IMR-90 (cell line): ENCODE data around the gene ATP6V1E1. TPM values are rescaled to one million over a fixed set of nuclear protein-coding genes. Genes with fewer than 3 reads are reported as not detected.

Source experiments
- ATAC-seq: fragments of 200-7000 bp; cut with Tn5 transposase; 2 replicates; pipeline ENCODE4 v1.9.1; 2020; ENCODE audit warnings: low read depth, mild to moderate bottlenecking, moderate library complexity
- BruUV-seq: library from RNA; stranded (reverse); fragments of 400-500 nt; replicated peaks from 2 replicates; lab custom pipeline; 2021; lab: Mats Ljungman, UMichigan
- CTCF ChIA-PET: fragments of 300-600 bp; formaldehyde crosslinking; extraction: SDS; loops from one replicate; lab custom pipeline; 2021; ENCODE audit warnings: antibody characterized with exemption; lab: Yijun Ruan, JAX
- POLR2A ChIA-PET: fragments of 300-600 bp; sonication (Branson Sonifier 250); formaldehyde crosslinking; loops from one replicate; lab custom pipeline; 2022; ENCODE audit warnings: antibody characterized with exemption; ENCODE audit not compliant: unreplicated experiment; lab: Charles Lee
- DNase-seq: peaks from one replicate; pipeline ENCODE4 v3.0.0; 2013
- H2AFZ ChIP-seq: replicated peaks from 2 replicates; pipeline ENCODE3; 2013; ENCODE audit warnings: low read length, mild to moderate bottlenecking; ENCODE audit not compliant: poor library complexity
- H2AK5ac ChIP-seq: 2 replicates; pipeline ENCODE4 v1.6.1; 2013; ENCODE audit warnings: low read depth, low read length, inconsistent platforms
- H2AK9ac ChIP-seq: replicated peaks from 2 replicates; pipeline ENCODE3; 2013; ENCODE audit warnings: mild to moderate bottlenecking, low read depth, low read length, moderate library complexity; ENCODE audit not compliant: poor library complexity
- H2BK120ac ChIP-seq: 2 replicates; pipeline ENCODE4 v1.6.1; 2013; ENCODE audit warnings: low read depth, low read length, inconsistent platforms
- H2BK15ac ChIP-seq: 3 replicates; pipeline ENCODE4 v1.6.1; 2013; ENCODE audit warnings: low read depth, low read length, inconsistent platforms
- H2BK20ac ChIP-seq: 2 replicates; pipeline ENCODE4 v1.6.1; 2013; ENCODE audit warnings: low read depth, mild to moderate bottlenecking, inconsistent platforms, low read length, moderate library complexity
- H2BK5ac ChIP-seq: 2 replicates; pipeline ENCODE4 v1.6.1; 2013; ENCODE audit warnings: mild to moderate bottlenecking, low read depth, low read length, inconsistent platforms; ENCODE audit not compliant: poor library complexity, severe bottlenecking
- H3K14ac ChIP-seq: replicated peaks from 2 replicates; pipeline ENCODE4 v1.6.1; 2013; ENCODE audit warnings: low read depth, low read length, inconsistent platforms
- H3K18ac ChIP-seq: 2 replicates; pipeline ENCODE4 v1.6.1; 2013; ENCODE audit warnings: low read depth, low read length, control low read depth
- H3K23ac ChIP-seq: 2 replicates; pipeline ENCODE4 v1.6.1; 2013; ENCODE audit warnings: low read depth, low read length, inconsistent platforms
- H3K27ac ChIP-seq: 2 replicates; pipeline ENCODE4 v1.5.1; 2013; ENCODE audit warnings: mild to moderate bottlenecking, control low read depth, low read length; ENCODE audit not compliant: insufficient read depth
- H3K27me3 ChIP-seq: 2 replicates; pipeline ENCODE4 v1.6.1; 2013; ENCODE audit warnings: low read length; ENCODE audit not compliant: control insufficient read depth, insufficient read depth
- H3K36me3 ChIP-seq: 2 replicates; pipeline ENCODE4 v1.6.1; 2013; ENCODE audit warnings: low read length, mixed read lengths; ENCODE audit not compliant: control insufficient read depth, insufficient read depth
- H3K4ac ChIP-seq: 2 replicates; pipeline ENCODE4 v1.6.1; 2013; ENCODE audit warnings: low read depth, low read length, inconsistent platforms
- H3K4me1 ChIP-seq: 2 replicates; pipeline ENCODE4 v1.6.1; 2013; ENCODE audit warnings: low read length, mixed read lengths; ENCODE audit not compliant: control insufficient read depth, insufficient read depth
- H3K4me2 ChIP-seq: 2 replicates; pipeline ENCODE4 v1.6.1; 2013; ENCODE audit warnings: low read depth, mild to moderate bottlenecking, control low read depth, low read length, moderate library complexity
- H3K4me3 ChIP-seq: 2 replicates; pipeline ENCODE4 v1.5.1; 2013; ENCODE audit warnings: low read depth, mild to moderate bottlenecking, control low read depth, low read length, moderate library complexity; ENCODE audit not compliant: insufficient read depth
- H3K56ac ChIP-seq: 2 replicates; pipeline ENCODE4 v1.6.1; 2013; ENCODE audit warnings: low read length, inconsistent platforms; ENCODE audit not compliant: insufficient read depth; ENCODE audit errors: extremely low read depth
- H3K79me1 ChIP-seq, 2 experiments: 2 replicates each; pipeline ENCODE4 v1.6.1; 2013; ENCODE audit warnings: low read length in 2 of 2, inconsistent platforms in 1 of 2, low read depth in 1 of 2
- H3K9ac ChIP-seq: 2 replicates; pipeline ENCODE4 v1.6.1; 2013; ENCODE audit warnings: low read depth, low read length, control low read depth
- H3K9me1 ChIP-seq: 2 replicates; pipeline ENCODE4 v1.6.1; 2013; ENCODE audit warnings: low read length, inconsistent platforms; ENCODE audit not compliant: insufficient read depth
- H3K9me3 ChIP-seq: 2 replicates; pipeline ENCODE4 v1.6.1; 2013; ENCODE audit warnings: low read length; ENCODE audit not compliant: control insufficient read depth, insufficient read depth
- H4K20me1 ChIP-seq: 2 replicates; pipeline ENCODE4 v1.6.1; 2013; ENCODE audit warnings: low read length, inconsistent platforms; ENCODE audit not compliant: insufficient read depth
- H4K5ac ChIP-seq: 2 replicates; pipeline ENCODE4 v1.6.1; 2013; ENCODE audit warnings: mild to moderate bottlenecking, low read depth, low read length, control low read depth
- H4K8ac ChIP-seq, 2 experiments: 2 replicates each; pipeline ENCODE4 v1.6.1; 2013; ENCODE audit warnings: low read depth in 2 of 2, low read length in 2 of 2, control low read depth in 1 of 2, inconsistent platforms in 1 of 2
- H4K91ac ChIP-seq: 2 replicates; pipeline ENCODE4 v1.6.1; 2013; ENCODE audit warnings: low read depth, low read length, inconsistent platforms; ENCODE audit not compliant: insufficient read depth
- BHLHE40 ChIP-seq: fragments of 150-350 bp; IDR thresholded peaks from 2 replicates; pipeline ENCODE4 v1.6.1; 2016; ENCODE audit warnings: mild to moderate bottlenecking, low read depth, low read length
- CEBPB ChIP-seq: IDR thresholded peaks from 2 replicates; pipeline ENCODE4 v1.6.1; 2012; ENCODE audit warnings: low read depth, low read length, improper control_type of control experiment
- CHD1 ChIP-seq: IDR thresholded peaks from 2 replicates; pipeline ENCODE4 v1.6.1; 2012; ENCODE audit warnings: low read depth, low read length, improper control_type of control experiment
- FOS ChIP-seq: fragments of 150-350 bp; IDR thresholded peaks from 2 replicates; pipeline ENCODE4 v1.6.1; 2016; ENCODE audit warnings: low read depth, low read length
- MAFK ChIP-seq: IDR thresholded peaks from 2 replicates; pipeline ENCODE4 v1.6.1; 2012; ENCODE audit warnings: low read depth, low read length, improper control_type of control experiment
- MAZ ChIP-seq: IDR thresholded peaks from 2 replicates; pipeline ENCODE4 v1.6.1; 2012; ENCODE audit warnings: low read depth, mild to moderate bottlenecking, low read length, improper control_type of control experiment, moderate library complexity, borderline replicate concordance
- MXI1 ChIP-seq: IDR thresholded peaks from 2 replicates; pipeline ENCODE4 v1.6.1; 2012; ENCODE audit warnings: low read depth, mild to moderate bottlenecking, low read length, moderate library complexity, borderline replicate concordance
- NFE2L2 ChIP-seq: fragments of 150-350 bp; IDR thresholded peaks from 2 replicates; pipeline ENCODE4 v1.6.1; 2016; ENCODE audit warnings: low read depth, mild to moderate bottlenecking, low read length
- POLR2A ChIP-seq: IDR thresholded peaks from 2 replicates; pipeline ENCODE4 v1.6.1; 2012; ENCODE audit warnings: mild to moderate bottlenecking, low read depth, low read length
- RAD21 ChIP-seq: IDR thresholded peaks from 2 replicates; pipeline ENCODE4 v1.6.1; 2012; ENCODE audit warnings: low read length, improper control_type of control experiment
- RCOR1 ChIP-seq: IDR thresholded peaks from 2 replicates; pipeline ENCODE4 v1.6.1; 2012; ENCODE audit warnings: mild to moderate bottlenecking, low read length, improper control_type of control experiment; ENCODE audit not compliant: insufficient replicate concordance
- RFX5 ChIP-seq: IDR thresholded peaks from 2 replicates; pipeline ENCODE4 v1.8.0; 2012; ENCODE audit warnings: low read depth, mild to moderate bottlenecking, low read length, moderate library complexity
- SMC3 ChIP-seq: fragments of 150-350 bp; IDR thresholded peaks from 2 replicates; pipeline ENCODE4 v1.6.1; 2016; ENCODE audit warnings: low read depth, mild to moderate bottlenecking, antibody characterized with exemption, low read length, moderate library complexity
- WGBS, 2 experiments: methylation state at CpG; one replicate each; pipeline versions ENCODE4 v1.1.5 to v1.1.7; 2013; ENCODE audit warnings: missing lambda C conversion rate in 2 of 2; ENCODE audit not compliant: insufficient read length in 1 of 2; ENCODE audit errors: extremely low coverage in 2 of 2; 5-methylcytosine and 5-hydroxymethylcytosine counted together
- dilution Hi-C: fragments of 300-500 bp; cut with HindIII; formaldehyde crosslinking; loops from one replicate; pipeline ENCODE4 v1.14.3; 2018; ENCODE audit warnings: low sequenced_read_pairs; ENCODE audit not compliant: unreplicated experiment
- in situ Hi-C: fragments of 300-500 bp; cut with MboI; formaldehyde crosslinking; loops from 3 replicates; pipeline ENCODE4 v1.14.3; 2019; ENCODE audit warnings: low sequenced_read_pairs, inconsistent platforms, mixed read lengths
- intact Hi-C: fragments of 100-400 bp; cut with micrococcal nuclease; formaldehyde crosslinking; loops from 2 replicates; pipeline ENCODE4 v1.10.0; 2022
- polyA plus RNA-seq, 3 experiments: library from polyadenylated mRNA; depleted of rRNA; stranded (reverse); fragments of >200 nt; gene quantifications; 2 replicates each; pipeline ENCODE4 v1.2.3, GENCODE V29; 2012; ENCODE audit warnings: low replicate concordance in 1 of 3
- total RNA-seq: library from RNA; depleted of rRNA; stranded (reverse); fragments of >200 nt; gene quantifications from 2 replicates; pipeline ENCODE4 v1.2.3, GENCODE V29; 2012
- TF ChIP-seq, protein P1 (sequence below): fragments of 150-350 bp; IDR thresholded peaks from 2 replicates; pipeline ENCODE4 v1.6.1; 2017; ENCODE audit warnings: mild to moderate bottlenecking, antibody characterized with exemption, low read length, low read depth
- TF ChIP-seq, protein P2 (sequence below): conservative IDR thresholded peaks from 2 replicates; pipeline ENCODE4 v1.5.1; 2012; ENCODE audit warnings: mild to moderate bottlenecking, low read depth, low read length, improper control_type of control experiment
- TF ChIP-seq, protein P3 (sequence below): fragments of 150-350 bp; IDR thresholded peaks from 2 replicates; pipeline ENCODE4 v1.6.1; 2016; ENCODE audit warnings: low read depth, mild to moderate bottlenecking, low read length, moderate library complexity, borderline replicate concordance

Gene ATP6V1E1
- total and polyA plus RNA-seq, 2 of the 4 experiments (the other 2 are of a cell fraction), result 144 to 148 TPM

DNA sequence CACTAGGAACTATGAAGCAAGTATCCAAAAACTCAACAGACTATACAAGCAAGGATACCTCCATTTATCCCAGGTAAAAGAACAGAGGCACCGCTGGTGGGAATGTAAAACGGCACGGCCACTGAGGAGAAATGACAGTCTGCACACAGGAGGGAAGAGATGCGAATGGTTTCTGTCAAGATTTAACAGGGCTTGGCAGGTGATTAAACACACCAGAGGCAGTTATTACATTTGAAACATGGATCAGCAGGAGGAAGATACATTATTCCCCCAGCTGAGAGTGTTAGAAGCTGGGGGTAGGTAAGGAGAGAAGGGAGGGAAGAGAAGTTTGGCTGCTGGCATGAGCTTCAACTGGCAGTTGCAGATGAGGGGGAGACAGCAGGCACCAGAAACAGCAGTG is 30.2 kb downstream of the ATP6V1E1 start:
- Histone ChIP-seq H3K4me2 (no peak overlapping the region), H3K23ac (no peak overlapping the region), H2BK20ac (no peak overlapping the region), H3K4me1 (no peaks in the 10 kb centered on the region), H3K9ac (no peak overlapping the region), H4K91ac (no peak overlapping the region), H2BK120ac (no peak overlapping the region), H3K18ac (no peak overlapping the region), H2BK15ac (no peak overlapping the region), H2AFZ (no peak overlapping the region), H3K56ac (no peak overlapping the region), H3K9me3 (no peaks in the 10 kb centered on the region), H3K36me3 (peaks cover 52% of the 10 kb centered on the region), H2AK5ac (no peak overlapping the region), H2AK9ac (no peak overlapping the region), H3K27me3 (no peaks in the 10 kb centered on the region), H4K8ac (no peak overlapping the region), H3K4me3 (no peak overlapping the region), H3K14ac (no peak overlapping the region), H4K20me1 (peaks cover 13% of the 10 kb centered on the region; the same call in 1 of the 2 replicates), H2BK5ac (no peak overlapping the region), H3K9me1 (peaks cover 10% of the 10 kb centered on the region), H3K27ac (no peak overlapping the region), H3K79me1 (peaks cover 7 to 33% of the 10 kb centered on the region in 2 experiments), H4K5ac (no peak overlapping the region), H3K4ac (no peak overlapping the region)
- dilution Hi-C loops, result no loop called here
- 100% methylated on average over 4 of the region's 4 CpGs; no CpG with 5 or more reads in 1 of the 2 experiments for WGBS, 2 experiments
- TF ChIP-seq, protein P1, sequence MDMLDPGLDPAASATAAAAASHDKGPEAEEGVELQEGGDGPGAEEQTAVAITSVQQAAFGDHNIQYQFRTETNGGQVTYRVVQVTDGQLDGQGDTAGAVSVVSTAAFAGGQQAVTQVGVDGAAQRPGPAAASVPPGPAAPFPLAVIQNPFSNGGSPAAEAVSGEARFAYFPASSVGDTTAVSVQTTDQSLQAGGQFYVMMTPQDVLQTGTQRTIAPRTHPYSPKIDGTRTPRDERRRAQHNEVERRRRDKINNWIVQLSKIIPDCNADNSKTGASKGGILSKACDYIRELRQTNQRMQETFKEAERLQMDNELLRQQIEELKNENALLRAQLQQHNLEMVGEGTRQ, result no peak
- TF ChIP-seq MAZ (no peak), POLR2A (no peak), MXI1 (no peak), BHLHE40 (no peak), RCOR1 (no peak), NFE2L2 (no peak), SMC3 (no peak), CEBPB (no peak), RAD21 (no peak), CHD1 (no peak), MAFK (no peak), RFX5 (no peak), FOS (no peak)
- TF ChIP-seq, protein P2, sequence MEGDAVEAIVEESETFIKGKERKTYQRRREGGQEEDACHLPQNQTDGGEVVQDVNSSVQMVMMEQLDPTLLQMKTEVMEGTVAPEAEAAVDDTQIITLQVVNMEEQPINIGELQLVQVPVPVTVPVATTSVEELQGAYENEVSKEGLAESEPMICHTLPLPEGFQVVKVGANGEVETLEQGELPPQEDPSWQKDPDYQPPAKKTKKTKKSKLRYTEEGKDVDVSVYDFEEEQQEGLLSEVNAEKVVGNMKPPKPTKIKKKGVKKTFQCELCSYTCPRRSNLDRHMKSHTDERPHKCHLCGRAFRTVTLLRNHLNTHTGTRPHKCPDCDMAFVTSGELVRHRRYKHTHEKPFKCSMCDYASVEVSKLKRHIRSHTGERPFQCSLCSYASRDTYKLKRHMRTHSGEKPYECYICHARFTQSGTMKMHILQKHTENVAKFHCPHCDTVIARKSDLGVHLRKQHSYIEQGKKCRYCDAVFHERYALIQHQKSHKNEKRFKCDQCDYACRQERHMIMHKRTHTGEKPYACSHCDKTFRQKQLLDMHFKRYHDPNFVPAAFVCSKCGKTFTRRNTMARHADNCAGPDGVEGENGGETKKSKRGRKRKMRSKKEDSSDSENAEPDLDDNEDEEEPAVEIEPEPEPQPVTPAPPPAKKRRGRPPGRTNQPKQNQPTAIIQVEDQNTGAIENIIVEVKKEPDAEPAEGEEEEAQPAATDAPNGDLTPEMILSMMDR, result no peak
- TF ChIP-seq, protein P3, sequence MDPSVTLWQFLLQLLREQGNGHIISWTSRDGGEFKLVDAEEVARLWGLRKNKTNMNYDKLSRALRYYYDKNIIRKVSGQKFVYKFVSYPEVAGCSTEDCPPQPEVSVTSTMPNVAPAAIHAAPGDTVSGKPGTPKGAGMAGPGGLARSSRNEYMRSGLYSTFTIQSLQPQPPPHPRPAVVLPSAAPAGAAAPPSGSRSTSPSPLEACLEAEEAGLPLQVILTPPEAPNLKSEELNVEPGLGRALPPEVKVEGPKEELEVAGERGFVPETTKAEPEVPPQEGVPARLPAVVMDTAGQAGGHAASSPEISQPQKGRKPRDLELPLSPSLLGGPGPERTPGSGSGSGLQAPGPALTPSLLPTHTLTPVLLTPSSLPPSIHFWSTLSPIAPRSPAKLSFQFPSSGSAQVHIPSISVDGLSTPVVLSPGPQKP, result no peak
- intact Hi-C loops, result no loop called here
- ATAC-seq, result no peak
- in situ Hi-C loops, result no loop called here
- no peak for DNase-seq
- ChIA-PET CTCF (no interaction called here), POLR2A (no interaction called here)
- no TSS peak for BruUV-seq
